HepG2 (cell line): Measurements from ENCODE around the gene NCR3LG1. TPM values are rescaled to one million over a fixed set of nuclear protein-coding genes. Genes with fewer than 3 reads are reported as not detected.

Experiments
- E2F1 ChIP-seq: sonication (generic); formaldehyde crosslinking; IDR thresholded peaks from 2 replicates; pipeline ENCODE4 v1.5.0; 2020; ENCODE audit warnings: missing genetic modification reagents
- JUNB ChIP-seq: sonication (generic); formaldehyde crosslinking; IDR thresholded peaks from 2 replicates; pipeline ENCODE4 v1.8.0; 2022; ENCODE audit warnings: missing genetic modification reagents, mild to moderate bottlenecking, borderline replicate concordance
- KDM4B ChIP-seq: sonication (generic); formaldehyde crosslinking; IDR thresholded peaks from 2 replicates; pipeline ENCODE4 v1.4.0; 2020; ENCODE audit warnings: missing genetic modification reagents
- KDM5A ChIP-seq: fragments of 200-600 bp; sonication (generic); IDR thresholded peaks from 2 replicates; pipeline ENCODE4 v1.7.0; 2018; ENCODE audit warnings: antibody characterized with exemption, mild to moderate bottlenecking, low read length, borderline replicate concordance
- KLF16 ChIP-seq, 2 experiments: sonication (generic) in 1 of 2; formaldehyde crosslinking in 1 of 2; IDR thresholded peaks; 2 replicates each; pipeline versions ENCODE4 v1.6.1 to v1.8.0; 2016 to 2023; ENCODE audit warnings: missing genetic modification reagents in 2 of 2, missing compliant biosample characterization in 1 of 2
- KLF6 ChIP-seq: IDR thresholded peaks from 2 replicates; pipeline ENCODE4 v1.8.0; 2016; ENCODE audit warnings: missing biosample characterization, missing genetic modification reagents
- MIER3 ChIP-seq: IDR thresholded peaks from 2 replicates; pipeline ENCODE4 v1.6.1; 2016; ENCODE audit warnings: missing compliant biosample characterization, borderline replicate concordance
- PLSCR1 ChIP-seq: sonication (generic); formaldehyde crosslinking; IDR thresholded peaks from 2 replicates; pipeline ENCODE4 v1.5.0; 2020; ENCODE audit warnings: missing genetic modification reagents, mild to moderate bottlenecking, borderline replicate concordance
- SIN3A ChIP-seq: IDR thresholded peaks from 2 replicates; pipeline ENCODE4 v1.6.1; 2011; ENCODE audit warnings: low read depth, mild to moderate bottlenecking, control low read depth, low read length, borderline replicate concordance
- SPEN ChIP-seq: sonication (generic); formaldehyde crosslinking; IDR thresholded peaks from 2 replicates; pipeline ENCODE4 v1.5.1; 2020; ENCODE audit warnings: low read depth, mild to moderate bottlenecking, missing genetic modification reagents
- TBX3 ChIP-seq: fragments of 450-650 bp; IDR thresholded peaks from 2 replicates; pipeline ENCODE4 v1.6.1; 2017; ENCODE audit warnings: antibody characterized with exemption, mild to moderate bottlenecking, inconsistent platforms, borderline replicate concordance
- U2AF2 ChIP-seq: fragments of 200-400 bp; formaldehyde crosslinking; IDR thresholded peaks from 2 replicates; pipeline ENCODE4 v1.6.1; 2017; ENCODE audit warnings: low read depth, mild to moderate bottlenecking, low read length
- ZKSCAN1 ChIP-seq: fragments of 150-350 bp; IDR thresholded peaks from 2 replicates; pipeline ENCODE4 v1.6.1; 2014; ENCODE audit warnings: low read length
- ZNF337 ChIP-seq: sonication (generic); formaldehyde crosslinking; IDR thresholded peaks from 2 replicates; pipeline ENCODE4 v1.5.1; 2020; ENCODE audit warnings: missing genetic modification reagents, low read depth, mild to moderate bottlenecking, borderline replicate concordance
- ZNF562 ChIP-seq: sonication (generic); formaldehyde crosslinking; IDR thresholded peaks from 2 replicates; pipeline ENCODE4 v1.8.0; 2022; ENCODE audit warnings: missing genetic modification reagents, borderline replicate concordance
- ZNF609 ChIP-seq: sonication (generic); formaldehyde crosslinking; IDR thresholded peaks from 2 replicates; pipeline ENCODE4 v1.4.0; 2020; ENCODE audit warnings: mild to moderate bottlenecking, missing genetic modification reagents, borderline replicate concordance
- ZNF674 ChIP-seq: sonication (generic); formaldehyde crosslinking; IDR thresholded peaks from 2 replicates; pipeline ENCODE4 v1.5.0; 2020; ENCODE audit warnings: low read depth, mild to moderate bottlenecking, missing genetic modification reagents
- ZNF704 ChIP-seq: sonication (generic); formaldehyde crosslinking; IDR thresholded peaks from 2 replicates; pipeline ENCODE4 v1.8.1; 2023; ENCODE audit warnings: mild to moderate bottlenecking, inconsistent platforms, moderate library complexity, missing genetic modification reagents, borderline replicate concordance
- ZNF737 ChIP-seq: sonication (generic); formaldehyde crosslinking; IDR thresholded peaks from 2 replicates; pipeline ENCODE4 v1.5.0; 2020; ENCODE audit warnings: missing genetic modification reagents, mild to moderate bottlenecking, borderline replicate concordance
- polyA plus RNA-seq, 8 experiments: library from polyadenylated mRNA; depleted of rRNA in 3 of 8; stranded (reverse) in 7 of 8; unstranded in 1 of 8; fragments of >200 nt; fragmentation: Illumina TruSeq in 4 of 8; extraction: Trizol in 4 of 8; gene quantifications; 2 replicates each; pipeline versions ENCODE4 v1.2.1 to v1.2.3, GENCODE V29; 2011 to 2016; ENCODE audit warnings: low read depth in 4 of 8, missing spikeins in 1 of 8, mixed read lengths in 1 of 8; ENCODE audit not compliant: insufficient read depth in 1 of 8
- total RNA-seq, 5 experiments: library from RNA; depleted of rRNA; stranded (reverse); fragments of >200 nt; fragmentation: Illumina TruSeq; extraction: Trizol; gene quantifications; 2 replicates each; pipeline ENCODE4 v1.2.3, GENCODE V29; 2016; ENCODE audit warnings: low read depth in 1 of 5

The NCR3LG1 gene
- total and polyA plus RNA-seq, 2 of the 13 experiments (the other 11 are each of a cell fraction or from before 2014, with no cell fraction given) = 16.1 to 25.1 TPM

- TF ChIP-seq SIN3A = peak; percentile 60; the same call in 1 of the 2 replicates
- TF ChIP-seq MIER3 (CRISPR knock-in tag) = peak; percentile 12; the same call in 1 of the 2 replicates
- no peak for TF ChIP-seq ZNF562 (CRISPR knock-in tag)
- peak; percentile 53; the same call in 1 of the 2 replicates for TF ChIP-seq KLF6
- TF ChIP-seq ZKSCAN1 = no peak
- peak; percentile 70 for TF ChIP-seq SPEN (CRISPR knock-in tag)
- TF ChIP-seq ZNF704 (CRISPR knock-in tag) = peak; percentile 68; the same call in 1 of the 2 replicates
- TF ChIP-seq KLF16 (CRISPR knock-in tag; IDR thresholded peaks at IDR 0.05) = peak; percentile 72 to 89; a peak in 2 of 4 replicates
- no peak for TF ChIP-seq ZNF674 (CRISPR knock-in tag)
- TF ChIP-seq U2AF2 = no peak
- TF ChIP-seq KDM4B (CRISPR knock-in tag) = no peak
- peak; percentile 29; the same call in 1 of the 2 replicates for TF ChIP-seq JUNB (CRISPR knock-in tag)
- TF ChIP-seq ZNF609 = peak; percentile 68
- TF ChIP-seq KDM5A = 0 out of 2 replicates have a peak, but pooled peaks have one; percentile 33
- TF ChIP-seq PLSCR1 (CRISPR knock-in tag) = no peak
- peak; percentile 23; the same call in 1 of the 2 replicates for TF ChIP-seq TBX3
- TF ChIP-seq E2F1 (CRISPR knock-in tag) = peak; percentile 23; the same call in 1 of the 2 replicates
- no peak for TF ChIP-seq ZNF337 (CRISPR knock-in tag)
- no peak for TF ChIP-seq ZNF737 (CRISPR knock-in tag)
Measured at GRCh38 chr11:17352950-17353820, 1.6 kb downstream of the NCR3LG1 start (continued).
